ENCODE results near the gene UBE2F.

GRCh38 chr2:238005528-238005927, 38.7 kb downstream of the UBE2F start:
- TF ChIP-seq, protein P1, sequence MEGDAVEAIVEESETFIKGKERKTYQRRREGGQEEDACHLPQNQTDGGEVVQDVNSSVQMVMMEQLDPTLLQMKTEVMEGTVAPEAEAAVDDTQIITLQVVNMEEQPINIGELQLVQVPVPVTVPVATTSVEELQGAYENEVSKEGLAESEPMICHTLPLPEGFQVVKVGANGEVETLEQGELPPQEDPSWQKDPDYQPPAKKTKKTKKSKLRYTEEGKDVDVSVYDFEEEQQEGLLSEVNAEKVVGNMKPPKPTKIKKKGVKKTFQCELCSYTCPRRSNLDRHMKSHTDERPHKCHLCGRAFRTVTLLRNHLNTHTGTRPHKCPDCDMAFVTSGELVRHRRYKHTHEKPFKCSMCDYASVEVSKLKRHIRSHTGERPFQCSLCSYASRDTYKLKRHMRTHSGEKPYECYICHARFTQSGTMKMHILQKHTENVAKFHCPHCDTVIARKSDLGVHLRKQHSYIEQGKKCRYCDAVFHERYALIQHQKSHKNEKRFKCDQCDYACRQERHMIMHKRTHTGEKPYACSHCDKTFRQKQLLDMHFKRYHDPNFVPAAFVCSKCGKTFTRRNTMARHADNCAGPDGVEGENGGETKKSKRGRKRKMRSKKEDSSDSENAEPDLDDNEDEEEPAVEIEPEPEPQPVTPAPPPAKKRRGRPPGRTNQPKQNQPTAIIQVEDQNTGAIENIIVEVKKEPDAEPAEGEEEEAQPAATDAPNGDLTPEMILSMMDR (IDR thresholded peaks at IDR 0.05): no peak
- no peak for TF ChIP-seq POLR2A (IDR thresholded peaks at IDR 0.05)

Data from breast epithelium (tissue), 3 donors.